ENCODE data around the gene ADORA1. TPM values are rescaled to one million over a fixed set of nuclear protein-coding genes. Genes with fewer than 3 reads are reported as not detected.

The ADORA1 gene
- total RNA-seq, 2 experiments from 2014 or later: not detected

- Mint-ChIP-seq H3K36me3 (no peaks in the 10 kb centered on the region), H3K4me3 (no peak overlapping the region), H3K9me3 (no peaks in the 10 kb centered on the region), H3K27me3 (peaks cover 3% of the 10 kb centered on the region), H3K27ac (no peak overlapping the region), H3K4me1 (no peaks in the 10 kb centered on the region)
- no peak for ATAC-seq (ENCODE audit: low read depth)
- POLR2A ChIA-PET: no interaction called here
- no peak for DNase-seq
Measured at GRCh38 chr1:203146042-203146369, 18.5 kb downstream of the ADORA1 start.

GRCh38 chr1:203146537-203146936 lies 19.0 kb downstream of the ADORA1 start:
- DNase-seq (no peak), ATAC-seq (ENCODE audit: low read depth) (no peak)
- Mint-ChIP-seq H3K36me3 (no peaks in the 10 kb centered on the region), H3K4me1 (no peaks in the 10 kb centered on the region), H3K27ac (no peak overlapping the region), H3K4me3 (no peak overlapping the region), H3K9me3 (no peaks in the 10 kb centered on the region), H3K27me3 (peaks cover 3% of the 10 kb centered on the region)
- POLR2A ChIA-PET: interaction anchor here (0.7 kb wide), 1 partner anchor 124 kb away, joined by 4 read pairs; no protein-coding TSS in a partner anchor

GRCh38 chr1:203147376-203147775 lies 19.9 kb downstream of the ADORA1 start:
- Mint-ChIP-seq H3K4me1 (no peaks in the 10 kb centered on the region), H3K9me3 (no peaks in the 10 kb centered on the region), H3K27ac (no peak overlapping the region), H3K27me3 (peaks cover 3% of the 10 kb centered on the region), H3K36me3 (no peaks in the 10 kb centered on the region), H3K4me3 (no peak overlapping the region)
- DNase-seq (no peak), ATAC-seq (ENCODE audit: low read depth) (no peak)
- POLR2A ChIA-PET: no interaction called here

- H3K4me1 Mint-ChIP-seq: no peaks in the 10 kb centered on the region
- H3K27ac Mint-ChIP-seq: no peak overlapping the region
- H3K9me3 Mint-ChIP-seq: no peaks in the 10 kb centered on the region
- ATAC-seq (ENCODE audit: low read depth): no peak
- POLR2A ChIA-PET: no interaction called here
- H3K36me3 Mint-ChIP-seq: no peaks in the 10 kb centered on the region
- no peak for DNase-seq
- H3K4me3 Mint-ChIP-seq: no peak overlapping the region
- H3K27me3 Mint-ChIP-seq: peaks cover 3% of the 10 kb centered on the region
Measured at GRCh38 chr1:203148127-203148526, 20.6 kb downstream of the ADORA1 start.

- Mint-ChIP-seq H3K4me3 (no peak overlapping the region), H3K36me3 (no peaks in the 10 kb centered on the region), H3K9me3 (no peaks in the 10 kb centered on the region), H3K27ac (no peak overlapping the region), H3K4me1 (no peaks in the 10 kb centered on the region), H3K27me3 (peaks cover 3% of the 10 kb centered on the region)
- no peak for DNase-seq
- no peak for ATAC-seq (ENCODE audit: low read depth)
- POLR2A ChIA-PET: no interaction called here
Measured at GRCh38 chr1:203148579-203148978, 21.1 kb downstream of the ADORA1 start.

- Mint-ChIP-seq H3K27ac (no peak overlapping the region), H3K4me1 (peaks cover 1% of the 10 kb centered on the region), H3K36me3 (no peaks in the 10 kb centered on the region), H3K9me3 (no peaks in the 10 kb centered on the region), H3K27me3 (peaks cover 3% of the 10 kb centered on the region), H3K4me3 (no peak overlapping the region)
- DNase-seq (no peak), ATAC-seq (ENCODE audit: low read depth) (no peak)
- POLR2A ChIA-PET: no interaction called here
Measured at GRCh38 chr1:203149188-203149840, 21.8 kb downstream of the ADORA1 start.

- Mint-ChIP-seq H3K4me1 (peaks cover 1% of the 10 kb centered on the region), H3K27me3 (peaks cover 3% of the 10 kb centered on the region), H3K4me3 (no peak overlapping the region), H3K27ac (no peak overlapping the region), H3K36me3 (no peaks in the 10 kb centered on the region), H3K9me3 (no peaks in the 10 kb centered on the region)
- ATAC-seq (ENCODE audit: low read depth) (no peak), DNase-seq (no peak)
- POLR2A ChIA-PET: no interaction called here
Measured at GRCh38 chr1:203150511-203151297, 23.2 kb downstream of the ADORA1 start.

GRCh38 chr1:203151362-203152157 lies 24.0 kb downstream of the ADORA1 start:
- no peak for ATAC-seq (ENCODE audit: low read depth)
- Mint-ChIP-seq H3K4me3 (no peak overlapping the region), H3K36me3 (no peaks in the 10 kb centered on the region), H3K4me1 (peaks cover 1% of the 10 kb centered on the region), H3K9me3 (no peaks in the 10 kb centered on the region), H3K27ac (no peak overlapping the region), H3K27me3 (peaks cover 4% of the 10 kb centered on the region)
- POLR2A ChIA-PET: no interaction called here
- no peak for DNase-seq

GRCh38 chr1:203152158-203153034 lies 24.9 kb downstream of the ADORA1 start:
- Mint-ChIP-seq H3K36me3 (no peaks in the 10 kb centered on the region), H3K9me3 (no peaks in the 10 kb centered on the region), H3K4me3 (no peak overlapping the region), H3K4me1 (peaks cover 1% of the 10 kb centered on the region), H3K27ac (no peak overlapping the region), H3K27me3 (peaks cover 4% of the 10 kb centered on the region)
- POLR2A ChIA-PET: no interaction called here
- ATAC-seq (ENCODE audit: low read depth): no peak
- no peak for DNase-seq

GRCh38 chr1:203153051-203153988 lies 25.8 kb downstream of the ADORA1 start:
- POLR2A ChIA-PET: no interaction called here
- ATAC-seq (ENCODE audit: low read depth): no peak
- H3K9me3 Mint-ChIP-seq: no peaks in the 10 kb centered on the region
- H3K27ac Mint-ChIP-seq: no peak overlapping the region
- H3K27me3 Mint-ChIP-seq: peaks cover 13% of the 10 kb centered on the region
- no peak overlapping the region for H3K4me3 Mint-ChIP-seq
- DNase-seq: no peak
- H3K4me1 Mint-ChIP-seq: peaks cover 1% of the 10 kb centered on the region
- H3K36me3 Mint-ChIP-seq: no peaks in the 10 kb centered on the region

- no peak for ATAC-seq (ENCODE audit: low read depth)
- Mint-ChIP-seq H3K27ac (no peak overlapping the region), H3K9me3 (no peaks in the 10 kb centered on the region)
Measured at GRCh38 chr1:203153989-203154821, 26.7 kb downstream of the ADORA1 start.

GRCh38 chr1:203156280-203156679 lies 28.8 kb downstream of the ADORA1 start:
- Mint-ChIP-seq H3K9me3 (no peaks in the 10 kb centered on the region), H3K27me3 (peaks cover 18% of the 10 kb centered on the region), H3K27ac (no peak overlapping the region), H3K4me1 (peaks cover 1% of the 10 kb centered on the region), H3K4me3 (no peak overlapping the region), H3K36me3 (no peaks in the 10 kb centered on the region)
- DNase-seq (no peak), ATAC-seq (ENCODE audit: low read depth) (no peak)
- POLR2A ChIA-PET: no interaction called here

More at GRCh38 chr1:203153989-203154821, 26.7 kb downstream of the ADORA1 start:
- Mint-ChIP-seq H3K36me3 (no peaks in the 10 kb centered on the region), H3K4me3 (no peak overlapping the region), H3K27me3 (peaks cover 19% of the 10 kb centered on the region), H3K4me1 (peaks cover 1% of the 10 kb centered on the region)
- POLR2A ChIA-PET: no interaction called here
- DNase-seq: no peak

All from activated naive CD8-positive, alpha-beta T cell treated with anti-CD3 and anti-CD28 coated beads, Interleukin-2, amount 10 ng/mL, durations not matched to agents 7 days and 5 days (primary cell).